ENCODE results near the gene MFAP2. TPM values are rescaled to one million over a fixed set of nuclear protein-coding genes. Genes with fewer than 3 reads are reported as not detected.
"Not testable (repeated sequence)": the region's sequence is repeated elsewhere in the genome, so short reads cannot be mapped to it uniquely, and the experiment has no call there.

The MFAP2 gene
- total RNA-seq, 4 donors from 2014 or later = 9.3 to 17.9 (median 10.6) TPM

DNA sequence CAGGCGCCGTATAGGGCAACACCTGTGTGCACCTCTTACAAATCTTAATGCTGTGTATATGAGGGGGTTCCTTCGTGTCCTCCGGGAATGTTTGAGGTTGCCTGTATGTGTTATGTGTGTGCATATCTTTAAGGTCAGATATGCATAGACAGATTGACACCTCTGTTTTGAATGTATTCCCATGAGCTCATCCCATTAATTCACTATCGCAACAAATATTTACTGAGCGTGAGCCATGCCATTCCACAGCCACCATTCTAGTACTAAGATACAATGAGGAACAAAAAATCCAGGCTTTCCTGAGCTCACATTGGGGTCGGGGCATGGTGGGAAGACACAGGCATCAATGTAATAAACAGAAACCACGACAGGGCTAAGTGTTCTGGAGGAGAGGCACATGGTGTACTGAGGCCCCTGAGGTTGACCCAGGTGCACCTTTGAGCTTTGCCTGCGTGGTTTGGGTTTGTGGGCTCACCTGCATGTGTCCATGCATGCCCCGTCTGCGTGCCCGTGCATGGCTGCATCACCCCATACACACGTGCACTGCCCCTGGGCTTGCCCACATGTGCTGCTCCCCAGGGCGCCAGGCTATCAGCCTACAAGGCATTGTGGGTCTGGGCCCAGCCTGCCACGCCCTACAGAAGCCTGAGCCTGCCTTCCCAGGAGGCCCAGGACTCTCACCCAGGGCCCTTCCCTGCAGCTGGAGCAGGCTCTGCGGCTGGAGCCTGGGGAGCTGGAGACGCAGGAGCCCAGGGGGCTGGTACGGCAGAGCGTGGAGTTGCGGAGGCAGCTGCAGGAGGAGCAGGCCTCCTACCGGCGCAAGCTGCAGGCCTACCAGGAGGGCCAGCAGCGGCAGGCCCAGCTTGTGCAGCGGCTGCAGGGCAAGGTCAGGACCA is 51.0 kb downstream of the MFAP2 start:
- not testable (repeated sequence) for ATAC-seq (ENCODE audit: low FRiP score); DNase-seq (ENCODE audit: low spot score)

DNA sequence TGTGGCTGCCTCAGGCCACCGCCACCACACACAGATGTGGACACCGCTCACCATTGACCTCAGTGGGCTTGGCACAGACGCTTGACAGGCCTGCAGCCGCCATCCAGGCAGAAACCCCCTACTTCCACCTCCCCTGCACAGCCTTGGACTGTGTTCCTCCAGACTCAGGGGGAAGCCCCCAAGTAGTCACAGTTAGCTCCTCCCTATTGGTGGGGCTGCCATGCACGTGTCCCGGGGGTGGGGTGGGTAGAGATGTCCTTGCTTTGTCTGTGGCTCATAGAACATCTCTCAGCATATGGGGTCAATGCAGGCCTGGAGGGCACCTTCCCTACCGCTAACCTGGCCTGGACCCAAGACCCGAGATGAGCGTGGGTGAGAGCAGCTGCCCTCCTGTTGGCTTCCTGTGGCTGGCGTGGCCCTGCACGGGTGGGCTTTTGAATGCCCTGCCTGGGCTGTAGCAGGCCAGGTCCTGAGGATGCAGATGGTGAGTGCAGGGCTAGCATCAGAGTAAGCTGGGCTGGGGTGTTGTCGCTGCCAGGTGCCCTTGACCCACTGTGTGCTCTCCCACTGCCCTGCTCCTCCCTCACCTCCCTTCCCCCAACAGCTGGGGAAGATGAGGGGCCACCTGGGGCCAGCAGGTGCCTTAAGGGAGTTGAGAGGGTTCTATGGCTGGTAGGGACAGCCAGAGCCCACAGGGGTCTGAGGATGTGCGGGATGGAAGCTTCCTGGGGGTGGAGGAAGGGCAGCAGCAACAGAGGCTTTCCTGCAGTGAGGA is 52.5 kb downstream of the MFAP2 start:
- ATAC-seq (ENCODE audit: low FRiP score) = peak; percentile 17
- TF ChIP-seq, protein P1, sequence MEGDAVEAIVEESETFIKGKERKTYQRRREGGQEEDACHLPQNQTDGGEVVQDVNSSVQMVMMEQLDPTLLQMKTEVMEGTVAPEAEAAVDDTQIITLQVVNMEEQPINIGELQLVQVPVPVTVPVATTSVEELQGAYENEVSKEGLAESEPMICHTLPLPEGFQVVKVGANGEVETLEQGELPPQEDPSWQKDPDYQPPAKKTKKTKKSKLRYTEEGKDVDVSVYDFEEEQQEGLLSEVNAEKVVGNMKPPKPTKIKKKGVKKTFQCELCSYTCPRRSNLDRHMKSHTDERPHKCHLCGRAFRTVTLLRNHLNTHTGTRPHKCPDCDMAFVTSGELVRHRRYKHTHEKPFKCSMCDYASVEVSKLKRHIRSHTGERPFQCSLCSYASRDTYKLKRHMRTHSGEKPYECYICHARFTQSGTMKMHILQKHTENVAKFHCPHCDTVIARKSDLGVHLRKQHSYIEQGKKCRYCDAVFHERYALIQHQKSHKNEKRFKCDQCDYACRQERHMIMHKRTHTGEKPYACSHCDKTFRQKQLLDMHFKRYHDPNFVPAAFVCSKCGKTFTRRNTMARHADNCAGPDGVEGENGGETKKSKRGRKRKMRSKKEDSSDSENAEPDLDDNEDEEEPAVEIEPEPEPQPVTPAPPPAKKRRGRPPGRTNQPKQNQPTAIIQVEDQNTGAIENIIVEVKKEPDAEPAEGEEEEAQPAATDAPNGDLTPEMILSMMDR (IDR thresholded peaks at IDR 0.05) = no peak
- no peak for DNase-seq (ENCODE audit: low spot score)

DNA sequence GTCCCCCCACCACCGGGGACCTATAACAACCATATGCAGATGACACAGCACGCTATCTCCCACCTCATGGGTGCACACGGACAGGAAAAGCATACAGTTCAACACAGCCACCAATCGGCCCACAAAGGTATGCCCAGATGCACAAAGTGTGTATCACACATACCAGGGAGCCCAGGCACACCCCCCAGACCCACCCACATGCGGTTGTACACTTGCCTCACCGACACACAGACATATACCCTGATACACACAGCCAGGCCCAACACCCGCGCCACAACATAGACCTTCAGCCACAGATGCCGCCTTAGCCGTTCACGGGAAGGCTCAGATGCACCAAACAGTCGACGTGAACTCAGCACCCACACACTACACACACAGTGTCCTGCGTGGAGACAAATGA is 53.2 kb downstream of the MFAP2 start:
- no peak for DNase-seq (ENCODE audit: low spot score)
- TF ChIP-seq, protein P1 (IDR thresholded peaks at IDR 0.05) = no peak
- ATAC-seq (ENCODE audit: low FRiP score) = no peak

DNA sequence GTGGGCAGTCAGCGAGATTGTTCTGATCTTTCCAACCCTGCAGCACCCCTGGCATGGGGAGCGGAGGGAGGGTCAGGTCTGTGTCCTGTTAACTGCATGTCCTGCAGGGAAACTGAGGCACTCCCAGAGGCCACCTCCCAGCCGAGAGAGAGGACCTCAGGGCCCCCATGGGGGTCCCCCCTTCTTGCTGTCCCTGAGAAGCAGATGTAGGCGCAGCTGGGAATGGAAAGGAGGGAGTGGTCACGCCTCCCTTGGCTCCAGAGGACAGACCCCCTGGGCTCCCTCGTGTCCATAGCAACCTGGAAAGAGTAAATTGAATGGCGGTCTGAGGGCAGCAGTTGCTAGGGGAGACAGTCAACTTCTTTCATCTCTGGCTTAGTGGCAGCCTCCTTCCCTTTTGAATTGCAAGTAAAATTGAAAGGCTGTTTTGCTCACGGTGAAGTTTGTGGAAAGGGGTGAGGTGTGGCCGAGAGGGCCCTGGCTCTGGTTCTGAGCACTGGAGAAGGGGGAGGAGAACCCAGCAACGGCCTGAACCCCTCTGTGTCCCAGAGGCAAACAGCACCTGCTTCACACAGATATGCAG is 53.8 kb downstream of the MFAP2 start:
- DNase-seq (ENCODE audit: low spot score) (no peak), ATAC-seq (ENCODE audit: low FRiP score) (no peak)
- TF ChIP-seq, protein P1 (IDR thresholded peaks at IDR 0.05) = no peak

DNA sequence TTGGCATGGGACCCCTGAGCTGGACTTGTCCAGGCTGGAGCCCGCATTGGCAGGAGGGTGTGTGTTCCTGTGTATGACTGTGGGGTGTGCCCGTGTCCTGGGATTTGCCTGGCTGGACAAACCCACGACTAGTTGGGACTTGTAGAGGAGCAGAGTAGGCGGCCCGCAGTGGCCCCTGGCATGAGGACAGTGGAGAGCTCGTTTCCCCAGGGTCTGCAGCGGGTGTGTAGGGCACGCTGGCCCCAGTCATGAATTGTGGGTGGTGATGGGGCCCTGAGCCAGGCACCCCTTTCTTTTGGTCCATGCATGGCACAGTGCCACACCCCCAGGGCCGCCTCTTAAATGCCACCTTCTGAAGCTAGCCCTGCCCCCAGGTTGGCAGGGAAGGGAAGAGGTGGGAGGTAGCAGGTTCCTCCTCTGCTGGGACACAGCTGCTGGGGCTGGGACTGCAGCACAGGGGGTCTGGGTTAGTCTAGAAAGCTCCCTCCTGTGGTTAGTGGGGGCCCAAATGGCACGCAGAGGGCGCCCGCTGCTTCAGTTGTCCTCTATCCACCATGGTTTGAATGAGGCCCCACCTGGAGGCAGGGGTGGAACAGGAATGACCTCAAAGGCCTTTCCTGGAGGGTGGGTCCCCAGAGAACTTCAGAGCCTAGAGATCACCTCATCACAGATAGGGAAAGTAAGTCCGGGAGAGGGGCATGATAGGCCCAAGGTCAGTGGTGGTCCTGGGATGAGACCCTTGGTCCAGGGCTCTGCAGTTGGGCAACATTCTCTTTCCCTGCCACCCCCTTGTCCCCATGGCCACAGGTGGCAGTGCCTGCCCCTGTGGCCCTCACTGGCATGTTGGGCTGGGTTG is 54.6 kb downstream of the MFAP2 start:
- TF ChIP-seq, protein P1 (IDR thresholded peaks at IDR 0.05) = no peak
- no peak for DNase-seq (ENCODE audit: low spot score)
- ATAC-seq (ENCODE audit: low FRiP score) = no peak

DNA sequence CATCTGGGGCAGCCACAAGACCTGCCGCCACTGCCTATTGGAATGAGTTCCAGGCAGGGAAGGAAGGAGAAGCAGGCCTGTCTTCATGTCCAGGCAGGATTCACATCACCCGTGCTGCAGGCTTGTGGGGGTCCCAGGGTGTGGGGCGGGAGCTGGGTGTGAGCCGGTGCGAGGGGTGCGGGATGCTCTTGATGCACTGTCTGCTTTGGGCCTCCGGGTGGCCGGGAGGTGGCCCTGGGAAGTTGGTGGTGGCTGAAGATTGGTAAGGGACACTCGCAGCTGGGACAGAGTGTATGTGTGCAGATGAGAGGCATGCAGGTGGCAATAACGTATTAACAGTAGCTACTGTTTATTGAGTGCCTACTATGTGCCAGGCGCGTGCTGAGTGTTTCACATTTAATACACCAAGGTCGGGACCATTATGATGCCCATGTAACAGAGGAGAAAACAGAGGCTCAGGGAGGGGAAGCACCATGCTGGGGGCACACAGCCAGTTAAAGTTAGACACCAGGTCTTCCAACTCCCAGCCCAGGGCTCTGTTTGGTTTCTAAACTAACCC is 55.4 kb downstream of the MFAP2 start:
- no peak for ATAC-seq (ENCODE audit: low FRiP score)
- no peak for DNase-seq (ENCODE audit: low spot score)
- TF ChIP-seq, protein P1 (IDR thresholded peaks at IDR 0.05) = no peak

Other genes starting within 250 kb of the MFAP2 start
- under 1 TPM; under 0.01 TPM for gene RNU1-4, start 240.1 kb downstream of the MFAP2 start, total RNA-seq
- gene RNU1-2, start 84.6 kb downstream of the MFAP2 start, total RNA-seq = under 1 TPM; under 0.01 TPM
- 10 to 100 TPM; 10.9 to 24.1 (median 14.0) TPM for gene CROCC, start 58.7 kb downstream of the MFAP2 start, total RNA-seq
- gene ATP13A2, start 31.3 kb upstream of the MFAP2 start, total RNA-seq = 10 to 100 TPM; 18.7 to 38.9 (median 32.8) TPM
- gene SDHB, start 73.4 kb upstream of the MFAP2 start, total RNA-seq = 100 to 1,000 TPM in 3 of 4 donors, 10 to 100 TPM in 1; 84.2 to 128 (median 117) TPM
- gene PADI2, start 138.8 kb upstream of the MFAP2 start, total RNA-seq = 10 to 100 TPM in 1 of 4 donors, 1 to 10 TPM in 2, under 1 TPM in 1; 0.37 to 19.9 (median 1.6) TPM
- gene PADI1, start 224.5 kb upstream of the MFAP2 start, total RNA-seq = not detected